A673 (cell line): ENCODE measurements around the gene OLFM3. TPM values are rescaled to one million over a fixed set of nuclear protein-coding genes. Genes with fewer than 3 reads are reported as not detected.

Experiments used
- BruUV-seq: library from RNA; stranded (reverse); fragments of 400-500 nt; replicated peaks from 2 replicates; lab custom pipeline; 2021; lab: Mats Ljungman, UMichigan
- CTCF ChIA-PET: fragments of 300-600 bp; sonication (Branson Sonifier 250); formaldehyde crosslinking; loops from one replicate; lab custom pipeline; 2022; ENCODE audit warnings: antibody characterized with exemption; lab: Charles Lee
- POLR2A ChIA-PET: fragments of 300-600 bp; sonication (Branson Sonifier 250); formaldehyde crosslinking; loops from one replicate; lab custom pipeline; 2022; ENCODE audit warnings: antibody characterized with exemption; ENCODE audit not compliant: low non-redundant PET; lab: Charles Lee
- DNase-seq: peaks from one replicate; pipeline ENCODE4 v3.0.0-alpha.2; 2015; ENCODE audit warnings: low spot score
- H3K27ac ChIP-seq: fragments of 200-600 bp; sonication (generic); 2 replicates; pipeline ENCODE4 v1.5.1; 2016; ENCODE audit warnings: mixed run types, low read depth, mild to moderate bottlenecking, mixed read lengths, antibody characterized with exemption, low read length; ENCODE audit not compliant: poor library complexity, severe bottlenecking
- H3K27me3 ChIP-seq: fragments of 200-600 bp; sonication (generic); replicated peaks from 2 replicates; pipeline ENCODE4 v1.6.1; 2017; ENCODE audit warnings: mixed run types, low read depth, mild to moderate bottlenecking, mixed read lengths, antibody characterized with exemption, low read length; ENCODE audit not compliant: insufficient read depth, poor library complexity
- H3K36me3 ChIP-seq: fragments of 200-600 bp; sonication (generic); 2 replicates; pipeline ENCODE4 v1.6.1; 2016; ENCODE audit warnings: mixed run types, mild to moderate bottlenecking, mixed read lengths, antibody characterized with exemption, low read length; ENCODE audit not compliant: insufficient read depth, poor library complexity, severe bottlenecking
- H3K4me1 ChIP-seq: fragments of 200-600 bp; sonication (generic); 2 replicates; pipeline ENCODE4 v1.6.1; 2017; ENCODE audit warnings: mixed run types, mild to moderate bottlenecking, mixed read lengths, antibody characterized with exemption, low read length; ENCODE audit not compliant: insufficient read depth, poor library complexity, severe bottlenecking
- H3K4me3 ChIP-seq: fragments of 200-600 bp; sonication (generic); 2 replicates; pipeline ENCODE4 v1.5.1; 2016; ENCODE audit warnings: low read depth, mixed run types, mild to moderate bottlenecking, mixed read lengths, low read length; ENCODE audit not compliant: poor library complexity, severe bottlenecking
- H3K9me3 ChIP-seq: fragments of 200-600 bp; sonication (generic); 2 replicates; pipeline ENCODE4 v1.6.1; 2016; ENCODE audit warnings: mixed run types, low read depth, mild to moderate bottlenecking, mixed read lengths, antibody characterized with exemption, low read length; ENCODE audit not compliant: poor library complexity, severe bottlenecking
- EZH2 ChIP-seq: fragments of 200-600 bp; sonication (generic); IDR thresholded peaks from 2 replicates; pipeline ENCODE4 v1.6.1; 2017; ENCODE audit warnings: borderline replicate concordance, low read depth, mild to moderate bottlenecking, mixed read lengths, antibody characterized with exemption, low read length; ENCODE audit not compliant: poor library complexity, severe bottlenecking
- intact Hi-C: fragments of 100-400 bp; cut with micrococcal nuclease; formaldehyde crosslinking; loops from one replicate; pipeline ENCODE4 v1.10.0; 2022; ENCODE audit not compliant: unreplicated experiment
- total RNA-seq: library from RNA; stranded (reverse); gene quantifications from 2 replicates; pipeline ENCODE4 v1.2.3, GENCODE V29; 2021
- TF ChIP-seq, protein P1 (sequence below): fragments of 300-800, 200-600 bp; sonication (generic); conservative IDR thresholded peaks from 2 replicates; pipeline ENCODE4 v1.5.1; 2017; ENCODE audit warnings: low read depth, mild to moderate bottlenecking, antibody characterized with exemption, low read length, moderate library complexity, mixed read lengths

Gene OLFM3
- total RNA-seq, 1 experiment from 2014 or later = 85.0 TPM

DNA sequence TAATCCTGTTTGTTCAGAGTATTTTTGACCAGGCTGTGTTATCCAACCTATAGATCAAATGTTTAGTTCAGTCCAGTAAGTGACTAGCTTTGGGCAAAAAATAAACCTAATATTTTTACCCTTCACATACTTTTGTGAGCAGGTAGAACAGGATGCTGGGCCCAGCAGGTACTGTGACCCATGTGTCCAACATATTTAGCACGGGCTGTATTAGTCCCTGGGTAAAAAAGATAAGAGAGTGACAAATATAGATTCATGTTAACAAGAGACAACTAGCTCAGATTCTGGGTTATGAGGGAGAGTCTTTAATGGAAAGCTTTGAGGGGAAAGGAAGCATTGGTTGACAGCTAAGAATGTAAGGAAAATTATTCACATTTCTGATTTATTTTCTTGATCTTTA lies 43.1 kb downstream of the OLFM3 start:
- Histone ChIP-seq H3K27ac (no peak overlapping the region), H3K27me3 (no peaks in the 10 kb centered on the region), H3K4me3 (no peak overlapping the region), H3K36me3 (no peaks in the 10 kb centered on the region), H3K4me1 (peaks cover 38% of the 10 kb centered on the region), H3K9me3 (no peaks in the 10 kb centered on the region)
- TF ChIP-seq, protein P1, sequence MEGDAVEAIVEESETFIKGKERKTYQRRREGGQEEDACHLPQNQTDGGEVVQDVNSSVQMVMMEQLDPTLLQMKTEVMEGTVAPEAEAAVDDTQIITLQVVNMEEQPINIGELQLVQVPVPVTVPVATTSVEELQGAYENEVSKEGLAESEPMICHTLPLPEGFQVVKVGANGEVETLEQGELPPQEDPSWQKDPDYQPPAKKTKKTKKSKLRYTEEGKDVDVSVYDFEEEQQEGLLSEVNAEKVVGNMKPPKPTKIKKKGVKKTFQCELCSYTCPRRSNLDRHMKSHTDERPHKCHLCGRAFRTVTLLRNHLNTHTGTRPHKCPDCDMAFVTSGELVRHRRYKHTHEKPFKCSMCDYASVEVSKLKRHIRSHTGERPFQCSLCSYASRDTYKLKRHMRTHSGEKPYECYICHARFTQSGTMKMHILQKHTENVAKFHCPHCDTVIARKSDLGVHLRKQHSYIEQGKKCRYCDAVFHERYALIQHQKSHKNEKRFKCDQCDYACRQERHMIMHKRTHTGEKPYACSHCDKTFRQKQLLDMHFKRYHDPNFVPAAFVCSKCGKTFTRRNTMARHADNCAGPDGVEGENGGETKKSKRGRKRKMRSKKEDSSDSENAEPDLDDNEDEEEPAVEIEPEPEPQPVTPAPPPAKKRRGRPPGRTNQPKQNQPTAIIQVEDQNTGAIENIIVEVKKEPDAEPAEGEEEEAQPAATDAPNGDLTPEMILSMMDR = no peak
- TF ChIP-seq EZH2 = no peak
- CTCF ChIA-PET = no interaction called here
- BruUV-seq = no TSS peak
- POLR2A ChIA-PET = no interaction called here
- intact Hi-C loops = no loop called here
- DNase-seq = no peak

DNA sequence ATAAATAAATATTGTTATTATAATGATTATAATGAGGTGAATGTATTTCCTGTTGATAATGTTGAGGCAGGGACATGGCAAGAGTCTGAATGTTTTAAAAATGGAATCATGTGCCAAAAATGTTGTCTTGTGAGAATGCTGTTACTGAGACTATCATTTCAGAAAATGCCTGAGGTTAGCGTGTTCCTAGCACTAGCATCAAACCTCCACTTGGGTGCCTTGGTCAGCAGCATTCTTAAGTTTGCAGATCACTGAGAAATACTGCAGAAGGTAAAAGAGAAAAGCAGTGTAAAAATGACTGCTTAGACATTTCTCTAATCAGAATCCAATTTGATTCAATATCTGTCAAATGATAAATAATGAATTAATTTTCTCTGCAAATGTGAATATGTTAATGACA lies 50.8 kb downstream of the OLFM3 start:
- Histone ChIP-seq H3K4me3 (no peak overlapping the region), H3K36me3 (peaks cover 4% of the 10 kb centered on the region), H3K27me3 (no peaks in the 10 kb centered on the region), H3K27ac (no peak overlapping the region), H3K4me1 (peaks cover 21% of the 10 kb centered on the region), H3K9me3 (no peaks in the 10 kb centered on the region)
- BruUV-seq = no TSS peak
- TF ChIP-seq EZH2 = no peak
- TF ChIP-seq, protein P1 = no peak
- POLR2A ChIA-PET = no interaction called here
- DNase-seq = peak; percentile 39
- intact Hi-C loops = no loop called here
- CTCF ChIA-PET = no interaction called here

DNA sequence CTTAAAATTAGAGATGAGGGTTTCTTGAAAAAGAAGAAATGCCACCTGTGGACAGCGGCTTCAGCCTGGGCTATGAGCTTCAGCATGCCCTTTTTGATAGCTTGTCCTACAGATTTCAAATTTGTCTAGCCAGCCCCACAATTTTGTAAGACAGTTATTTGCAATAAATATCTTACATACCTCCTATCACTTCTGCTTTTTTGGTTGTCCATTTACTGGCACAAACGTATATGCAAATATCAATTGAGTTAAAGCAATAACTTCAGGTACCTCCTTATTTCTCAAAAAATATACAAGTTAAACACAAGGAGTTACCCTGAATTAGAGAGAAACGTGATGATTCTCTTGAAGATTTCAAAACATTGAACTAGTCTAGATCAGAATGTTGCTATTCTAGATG lies 53.5 kb downstream of the OLFM3 start:
- POLR2A ChIA-PET = no interaction called here
- intact Hi-C loops = no loop called here
- TF ChIP-seq, protein P1 = no peak
- TF ChIP-seq EZH2 = no peak
- Histone ChIP-seq H3K4me3 (no peak overlapping the region), H3K27me3 (no peaks in the 10 kb centered on the region), H3K9me3 (no peaks in the 10 kb centered on the region), H3K36me3 (peaks cover 6% of the 10 kb centered on the region), H3K4me1 (peaks cover 21% of the 10 kb centered on the region), H3K27ac (no peak overlapping the region)
- DNase-seq = no peak
- no TSS peak for BruUV-seq
- CTCF ChIA-PET = no interaction called here
